GM23338 (cell line): ENCODE measurements around the gene MAN1A2. TPM values are rescaled to one million over a fixed set of nuclear protein-coding genes. Genes with fewer than 3 reads are reported as not detected.

ENCODE experiments used
- ATAC-seq: fragments of 200-7000 bp; cut with Tn5 transposase; 3 replicates; pipeline ENCODE4 v1.9.1; 2020
- DNase-seq: peaks from one replicate; pipeline ENCODE4 v3.0.0-alpha.2; 2015; ENCODE audit warnings: low spot score
- H2AFZ ChIP-seq: fragments of 200-600 bp; sonication (generic); 2 replicates; pipeline ENCODE4 v1.8.0; 2016; ENCODE audit warnings: antibody characterized with exemption, mild to moderate bottlenecking, moderate library complexity
- H3F3A ChIP-seq: fragments of 200-600 bp; sonication (generic); replicated peaks from 2 replicates; pipeline ENCODE4 v1.8.0; 2017; ENCODE audit warnings: antibody characterized with exemption, mixed run types, low read depth
- H3K27ac ChIP-seq: fragments of 200-600 bp; sonication (generic); 2 replicates; pipeline ENCODE4 v1.6.1; 2016; ENCODE audit warnings: low read depth
- H3K27me3 ChIP-seq: fragments of 200-600 bp; sonication (generic); 2 replicates; pipeline ENCODE4 v1.8.0; 2016; ENCODE audit warnings: mild to moderate bottlenecking, mixed run types, moderate library complexity; ENCODE audit not compliant: insufficient read depth
- H3K36me3 ChIP-seq: fragments of 200-600 bp; sonication (generic); 2 replicates; pipeline ENCODE4 v1.8.0; 2016; ENCODE audit warnings: mild to moderate bottlenecking; ENCODE audit not compliant: insufficient read depth
- H3K4me1 ChIP-seq: fragments of 200-600 bp; sonication (generic); 2 replicates; pipeline ENCODE4 v1.8.0; 2016; ENCODE audit warnings: mild to moderate bottlenecking, moderate library complexity; ENCODE audit not compliant: insufficient read depth
- H3K4me2 ChIP-seq: fragments of 200-600 bp; sonication (generic); 2 replicates; pipeline ENCODE4 v1.7.1; 2017; ENCODE audit warnings: mixed run types
- H3K4me3 ChIP-seq: fragments of 200-600 bp; sonication (generic); 2 replicates; pipeline ENCODE4 v1.6.1; 2016; ENCODE audit warnings: mixed run types
- H3K79me2 ChIP-seq: fragments of 200-600 bp; sonication (generic); replicated peaks from 2 replicates; pipeline ENCODE4 v1.8.0; 2017; ENCODE audit warnings: mild to moderate bottlenecking; ENCODE audit not compliant: insufficient read depth
- H3K9me2 ChIP-seq: fragments of 200-600 bp; sonication (generic); 2 replicates; pipeline ENCODE4 v1.8.0; 2017; ENCODE audit not compliant: insufficient read depth
- H4K20me1 ChIP-seq: fragments of 200-600 bp; sonication (generic); replicated peaks from 2 replicates; pipeline ENCODE4 v1.8.0; 2017; ENCODE audit warnings: mild to moderate bottlenecking; ENCODE audit not compliant: insufficient read depth
- H3K27ac Mint-ChIP-seq: 2 replicates; pipeline ENCODE4 v1.8.0; 2020; ENCODE audit warnings: inconsistent platforms, mild to moderate bottlenecking, moderate library complexity, mixed read lengths
- H3K27me3 Mint-ChIP-seq: 3 replicates; pipeline ENCODE4 v1.8.0; 2022; ENCODE audit warnings: low read depth, mild to moderate bottlenecking, moderate library complexity, mixed read lengths, inconsistent platforms; ENCODE audit not compliant: insufficient read depth, poor library complexity
- H3K36me3 Mint-ChIP-seq: 3 replicates; pipeline ENCODE4 v1.8.0; 2021; ENCODE audit warnings: low read depth, mild to moderate bottlenecking, inconsistent platforms, moderate library complexity, mixed read lengths
- H3K4me1 Mint-ChIP-seq: 3 replicates; pipeline ENCODE4 v1.8.0; 2020; ENCODE audit warnings: mild to moderate bottlenecking, inconsistent platforms, mixed read lengths
- H3K4me3 Mint-ChIP-seq: 3 replicates; pipeline ENCODE4 v1.8.0; 2021; ENCODE audit warnings: moderate library complexity, mild to moderate bottlenecking, inconsistent platforms, mixed read lengths
- H3K9me3 Mint-ChIP-seq: 3 replicates; pipeline ENCODE4 v1.8.0; 2020; ENCODE audit warnings: moderate library complexity, mild to moderate bottlenecking, inconsistent platforms, mixed read lengths
- CREB1 ChIP-seq: fragments of 250-450 bp; sonication (Bioruptor Pico); IDR thresholded peaks from 2 replicates; pipeline ENCODE4 v1.5.0; 2020; ENCODE audit warnings: low read depth, mild to moderate bottlenecking, moderate library complexity
- EZH2 ChIP-seq: fragments of 200-600 bp; sonication (generic); IDR thresholded peaks from one replicate; pipeline ENCODE4 v1.8.0; 2017; ENCODE audit warnings: antibody characterized with exemption, mild to moderate bottlenecking, low read depth; ENCODE audit not compliant: unreplicated experiment
- EZH2phosphoT487 ChIP-seq: fragments of 200-600 bp; sonication (generic); IDR thresholded peaks from one replicate; pipeline ENCODE4 v1.8.1; 2018; ENCODE audit warnings: antibody characterized with exemption; ENCODE audit not compliant: unreplicated experiment
- JUNB ChIP-seq: IDR thresholded peaks from one replicate; pipeline ENCODE4 v1.6.1; 2016; ENCODE audit warnings: antibody characterized with exemption; ENCODE audit not compliant: unreplicated experiment
- NANOG ChIP-seq: IDR thresholded peaks from 2 replicates; pipeline ENCODE4 v1.6.1; 2016; ENCODE audit warnings: antibody characterized with exemption, borderline replicate concordance
- POLR2AphosphoS5 ChIP-seq: IDR thresholded peaks from 2 replicates; pipeline ENCODE4 v1.6.1; 2016; ENCODE audit warnings: antibody characterized with exemption, low read depth
- ZNF114 ChIP-seq: fragments of 250-450 bp; sonication (Bioruptor Pico); IDR thresholded peaks from 2 replicates; pipeline ENCODE4 v1.5.0; 2020; ENCODE audit warnings: mild to moderate bottlenecking, moderate library complexity
- ZNF331 ChIP-seq: fragments of 250-450 bp; sonication (Bioruptor Pico); IDR thresholded peaks from 2 replicates; pipeline ENCODE4 v1.5.0; 2020; ENCODE audit warnings: low read depth, mild to moderate bottlenecking, moderate library complexity
- polyA plus RNA-seq: library from polyadenylated mRNA; unstranded; fragments of >200 nt; fragmentation: Nextera tagmentation; extraction: Ambion mirVana; gene quantifications from 2 replicates; pipeline ENCODE4 v1.2.1, GENCODE V29; 2016
- total RNA-seq: library from RNA; depleted of rRNA; stranded (reverse); fragments of >200 nt; shearing (Covaris generic); gene quantifications from 2 replicates; pipeline ENCODE4 v1.2.3, GENCODE V29; 2014
- TF ChIP-seq, protein P1 (sequence below): IDR thresholded peaks from 2 replicates; pipeline ENCODE4 v1.6.1; 2016; ENCODE audit warnings: antibody characterized with exemption
- TF ChIP-seq, protein P2 (sequence below), 2 experiments: fragments of 200-600 bp in 1 of 2; sonication (generic) in 1 of 2; conservative IDR thresholded peaks; 2 replicates each; pipeline versions ENCODE4 v1.5.1 to v1.6.1; 2016 to 2017; ENCODE audit warnings: antibody characterized with exemption in 2 of 2, low read depth in 2 of 2, mild to moderate bottlenecking in 2 of 2, moderate library complexity in 1 of 2
- TF ChIP-seq, protein P3 (sequence below): IDR thresholded peaks from one replicate; pipeline ENCODE4 v1.6.1; 2018; ENCODE audit warnings: antibody characterized with exemption; ENCODE audit not compliant: unreplicated experiment

MAN1A2 gene
- total and polyA plus RNA-seq, 2 experiments from 2014 or later = 18.6 to 22.2 TPM

DNA sequence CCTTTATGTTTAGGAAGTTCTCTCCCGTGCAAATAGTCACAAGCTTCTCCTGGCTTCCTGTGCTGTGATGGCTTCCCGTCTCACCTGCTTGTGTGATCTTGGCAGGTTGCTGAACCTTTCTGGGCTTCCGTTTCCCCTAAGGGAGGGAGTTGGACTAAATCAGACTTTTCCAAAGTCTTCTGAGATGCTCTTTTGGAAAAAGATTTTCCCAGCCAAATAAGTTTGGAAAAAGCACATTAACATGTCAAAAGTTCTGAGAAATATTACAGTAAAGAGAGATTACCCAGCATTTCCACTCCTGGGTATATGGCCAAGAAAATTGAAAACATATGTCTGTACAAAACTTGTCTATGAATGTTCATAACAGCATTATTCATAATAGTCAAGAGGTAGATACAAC lies 202.6 kb downstream of the MAN1A2 start:
- Mint-ChIP-seq H3K27ac (no peak overlapping the region), H3K9me3 (no peaks in the 10 kb centered on the region), H3K4me3 (no peak overlapping the region), H3K36me3 (no peaks in the 10 kb centered on the region), H3K27me3 (peaks cover 1% of the 10 kb centered on the region), H3K4me1 (peaks cover 6% of the 10 kb centered on the region)
- no peaks in the 10 kb centered on the region for H4K20me1 ChIP-seq
- H3K79me2 ChIP-seq = no peaks in the 10 kb centered on the region
- no peak overlapping the region for H3K4me3 ChIP-seq
- H3K4me1 ChIP-seq = peaks cover 3% of the 10 kb centered on the region; the same call in 1 of the 2 replicates
- no peak overlapping the region for H2AFZ ChIP-seq
- no peaks in the 10 kb centered on the region for H3K27me3 ChIP-seq
- no peak for DNase-seq
- TF ChIP-seq, protein P1, sequence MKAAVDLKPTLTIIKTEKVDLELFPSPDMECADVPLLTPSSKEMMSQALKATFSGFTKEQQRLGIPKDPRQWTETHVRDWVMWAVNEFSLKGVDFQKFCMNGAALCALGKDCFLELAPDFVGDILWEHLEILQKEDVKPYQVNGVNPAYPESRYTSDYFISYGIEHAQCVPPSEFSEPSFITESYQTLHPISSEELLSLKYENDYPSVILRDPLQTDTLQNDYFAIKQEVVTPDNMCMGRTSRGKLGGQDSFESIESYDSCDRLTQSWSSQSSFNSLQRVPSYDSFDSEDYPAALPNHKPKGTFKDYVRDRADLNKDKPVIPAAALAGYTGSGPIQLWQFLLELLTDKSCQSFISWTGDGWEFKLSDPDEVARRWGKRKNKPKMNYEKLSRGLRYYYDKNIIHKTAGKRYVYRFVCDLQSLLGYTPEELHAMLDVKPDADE = no peak
- TF ChIP-seq POLR2AphosphoS5 (no peak), JUNB (no peak), NANOG (no peak), CREB1 (CRISPR knock-in tag) (no peak), EZH2 (no peak), ZNF331 (no peak), EZH2phosphoT487 (no peak), ZNF114 (CRISPR knock-in tag) (no peak)
- TF ChIP-seq, protein P2, sequence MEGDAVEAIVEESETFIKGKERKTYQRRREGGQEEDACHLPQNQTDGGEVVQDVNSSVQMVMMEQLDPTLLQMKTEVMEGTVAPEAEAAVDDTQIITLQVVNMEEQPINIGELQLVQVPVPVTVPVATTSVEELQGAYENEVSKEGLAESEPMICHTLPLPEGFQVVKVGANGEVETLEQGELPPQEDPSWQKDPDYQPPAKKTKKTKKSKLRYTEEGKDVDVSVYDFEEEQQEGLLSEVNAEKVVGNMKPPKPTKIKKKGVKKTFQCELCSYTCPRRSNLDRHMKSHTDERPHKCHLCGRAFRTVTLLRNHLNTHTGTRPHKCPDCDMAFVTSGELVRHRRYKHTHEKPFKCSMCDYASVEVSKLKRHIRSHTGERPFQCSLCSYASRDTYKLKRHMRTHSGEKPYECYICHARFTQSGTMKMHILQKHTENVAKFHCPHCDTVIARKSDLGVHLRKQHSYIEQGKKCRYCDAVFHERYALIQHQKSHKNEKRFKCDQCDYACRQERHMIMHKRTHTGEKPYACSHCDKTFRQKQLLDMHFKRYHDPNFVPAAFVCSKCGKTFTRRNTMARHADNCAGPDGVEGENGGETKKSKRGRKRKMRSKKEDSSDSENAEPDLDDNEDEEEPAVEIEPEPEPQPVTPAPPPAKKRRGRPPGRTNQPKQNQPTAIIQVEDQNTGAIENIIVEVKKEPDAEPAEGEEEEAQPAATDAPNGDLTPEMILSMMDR (conservative IDR thresholded peaks at IDR 0.05; ENCODE audit: low read depth in 2 of 2) = no peak
- TF ChIP-seq, protein P3, sequence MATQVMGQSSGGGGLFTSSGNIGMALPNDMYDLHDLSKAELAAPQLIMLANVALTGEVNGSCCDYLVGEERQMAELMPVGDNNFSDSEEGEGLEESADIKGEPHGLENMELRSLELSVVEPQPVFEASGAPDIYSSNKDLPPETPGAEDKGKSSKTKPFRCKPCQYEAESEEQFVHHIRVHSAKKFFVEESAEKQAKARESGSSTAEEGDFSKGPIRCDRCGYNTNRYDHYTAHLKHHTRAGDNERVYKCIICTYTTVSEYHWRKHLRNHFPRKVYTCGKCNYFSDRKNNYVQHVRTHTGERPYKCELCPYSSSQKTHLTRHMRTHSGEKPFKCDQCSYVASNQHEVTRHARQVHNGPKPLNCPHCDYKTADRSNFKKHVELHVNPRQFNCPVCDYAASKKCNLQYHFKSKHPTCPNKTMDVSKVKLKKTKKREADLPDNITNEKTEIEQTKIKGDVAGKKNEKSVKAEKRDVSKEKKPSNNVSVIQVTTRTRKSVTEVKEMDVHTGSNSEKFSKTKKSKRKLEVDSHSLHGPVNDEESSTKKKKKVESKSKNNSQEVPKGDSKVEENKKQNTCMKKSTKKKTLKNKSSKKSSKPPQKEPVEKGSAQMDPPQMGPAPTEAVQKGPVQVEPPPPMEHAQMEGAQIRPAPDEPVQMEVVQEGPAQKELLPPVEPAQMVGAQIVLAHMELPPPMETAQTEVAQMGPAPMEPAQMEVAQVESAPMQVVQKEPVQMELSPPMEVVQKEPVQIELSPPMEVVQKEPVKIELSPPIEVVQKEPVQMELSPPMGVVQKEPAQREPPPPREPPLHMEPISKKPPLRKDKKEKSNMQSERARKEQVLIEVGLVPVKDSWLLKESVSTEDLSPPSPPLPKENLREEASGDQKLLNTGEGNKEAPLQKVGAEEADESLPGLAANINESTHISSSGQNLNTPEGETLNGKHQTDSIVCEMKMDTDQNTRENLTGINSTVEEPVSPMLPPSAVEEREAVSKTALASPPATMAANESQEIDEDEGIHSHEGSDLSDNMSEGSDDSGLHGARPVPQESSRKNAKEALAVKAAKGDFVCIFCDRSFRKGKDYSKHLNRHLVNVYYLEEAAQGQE = no peak
- no peaks in the 10 kb centered on the region for H3K9me2 ChIP-seq
- ATAC-seq = no peak
- no peak overlapping the region for H3K4me2 ChIP-seq
- H3K36me3 ChIP-seq = no peaks in the 10 kb centered on the region
- no peaks in the 10 kb centered on the region for H3F3A ChIP-seq
- no peak overlapping the region for H3K27ac ChIP-seq
